Measurements from ENCODE around the gene CHGA.

CHGA gene

DNA sequence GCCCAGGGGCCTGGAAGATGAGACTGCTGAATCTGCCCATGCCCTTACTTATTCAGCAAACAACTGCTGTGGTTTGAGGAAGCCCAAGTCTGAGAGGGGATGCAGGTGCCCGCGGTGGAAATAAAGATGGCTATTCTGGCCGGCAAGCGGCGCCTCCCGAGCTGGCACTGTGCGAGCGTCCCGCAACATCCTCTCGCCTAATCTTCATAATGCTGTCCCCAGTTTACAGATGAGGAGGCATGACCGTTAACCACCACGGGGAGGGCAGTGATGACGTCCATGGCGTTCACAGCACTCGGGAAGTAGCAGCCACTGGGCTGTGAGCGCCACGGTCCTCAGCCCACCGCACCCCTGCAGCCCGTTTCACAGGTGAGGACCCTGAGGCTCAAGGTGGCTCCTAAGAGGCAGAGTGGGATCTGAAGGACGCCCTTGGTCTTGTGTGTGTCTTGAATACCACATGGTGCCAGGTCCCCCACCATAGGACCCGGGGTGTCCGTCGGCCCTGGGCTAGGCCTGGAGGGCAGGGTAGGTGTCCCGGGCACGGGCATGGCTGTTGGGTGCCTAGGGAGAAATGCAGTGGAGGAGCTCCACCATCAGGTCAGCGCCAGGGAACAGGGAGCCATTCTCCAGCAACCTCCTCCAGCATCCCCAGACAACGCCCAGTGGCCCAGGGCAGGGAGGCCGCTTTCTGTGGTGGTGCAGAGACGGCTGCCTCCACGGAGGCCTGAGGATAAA, 20.2 kb downstream of the CHGA start:
- no peak for DNase-seq (ENCODE audit: low read depth in 2 of 3, low spot score in 1 of 3)

- DNase-seq (ENCODE audit: low read depth in 2 of 3, low spot score in 1 of 3), result no peak
Observed at GRCh38 chr14:92943855-92944570, 21.1 kb downstream of the CHGA start.

- DNase-seq (ENCODE audit: low read depth in 2 of 3, low spot score in 1 of 3), result no peak
Observed at GRCh38 chr14:92944976-92945375, 22.0 kb downstream of the CHGA start.

DNA sequence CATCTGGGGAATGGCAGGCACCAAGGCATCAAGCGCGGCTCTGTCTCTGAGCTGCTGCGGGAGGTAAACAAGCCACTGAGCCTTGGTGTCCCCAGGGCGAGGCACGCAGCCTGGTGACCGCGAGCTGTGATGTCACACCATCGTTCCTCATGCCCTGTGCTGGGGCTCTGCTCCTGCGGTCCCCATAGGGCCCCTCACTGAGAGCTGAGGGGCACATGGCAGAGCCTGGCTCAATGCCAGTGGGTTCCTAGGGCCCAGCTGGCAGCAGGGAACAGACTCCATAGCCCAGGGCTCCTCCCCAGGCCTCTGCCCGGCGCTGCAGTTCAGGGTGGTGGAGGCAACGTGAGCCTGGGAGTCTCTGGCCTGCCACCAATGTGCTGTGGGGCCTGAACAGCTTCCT, 22.6 kb downstream of the CHGA start:
- DNase-seq (ENCODE audit: low read depth in 2 of 3, low spot score in 1 of 3), result no peak

GRCh38 chr14:92945959-92946846, 23.3 kb downstream of the CHGA start:
- DNase-seq (ENCODE audit: low read depth in 2 of 3, low spot score in 1 of 3), result no peak

DNA sequence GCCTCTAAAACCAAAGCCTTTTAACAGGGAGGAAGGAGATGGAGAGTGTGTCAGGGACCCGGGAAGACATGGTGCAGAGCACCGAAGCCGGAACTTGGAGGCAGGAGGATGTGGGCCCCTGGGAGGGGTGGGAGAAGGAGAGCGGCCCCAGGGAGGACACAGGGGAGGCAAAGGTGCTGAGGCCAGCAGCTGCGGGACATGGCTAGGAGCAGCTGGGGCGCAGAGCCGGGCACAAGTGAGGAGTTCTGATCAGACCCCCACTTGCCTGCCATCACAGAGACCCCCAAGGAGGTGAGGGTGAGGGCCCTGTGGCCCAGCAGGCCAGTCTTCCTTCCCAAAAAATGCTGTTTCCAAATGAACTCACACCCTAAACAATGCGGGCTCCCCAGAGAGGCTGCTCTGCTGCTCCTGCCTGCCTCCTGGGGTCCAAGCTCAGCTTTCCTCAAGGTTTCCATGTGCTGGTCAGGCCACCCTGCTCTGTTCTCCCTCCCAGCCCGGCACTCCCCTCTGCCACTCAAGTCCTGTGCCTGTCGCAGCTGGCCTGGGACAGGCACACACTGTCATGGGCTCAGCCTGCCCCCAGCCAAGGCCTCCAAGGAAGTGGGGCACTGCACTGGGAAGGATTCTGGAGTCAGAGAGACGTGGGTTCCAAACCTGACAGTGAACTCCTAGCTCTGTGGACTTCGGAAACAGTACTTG, 24.0 kb downstream of the CHGA start:
- no peak for DNase-seq (ENCODE audit: low read depth in 2 of 3, low spot score in 1 of 3)

- DNase-seq (ENCODE audit: low read depth in 2 of 3, low spot score in 1 of 3), result no peak
Observed at GRCh38 chr14:92948647-92949046, 25.7 kb downstream of the CHGA start.

DNA sequence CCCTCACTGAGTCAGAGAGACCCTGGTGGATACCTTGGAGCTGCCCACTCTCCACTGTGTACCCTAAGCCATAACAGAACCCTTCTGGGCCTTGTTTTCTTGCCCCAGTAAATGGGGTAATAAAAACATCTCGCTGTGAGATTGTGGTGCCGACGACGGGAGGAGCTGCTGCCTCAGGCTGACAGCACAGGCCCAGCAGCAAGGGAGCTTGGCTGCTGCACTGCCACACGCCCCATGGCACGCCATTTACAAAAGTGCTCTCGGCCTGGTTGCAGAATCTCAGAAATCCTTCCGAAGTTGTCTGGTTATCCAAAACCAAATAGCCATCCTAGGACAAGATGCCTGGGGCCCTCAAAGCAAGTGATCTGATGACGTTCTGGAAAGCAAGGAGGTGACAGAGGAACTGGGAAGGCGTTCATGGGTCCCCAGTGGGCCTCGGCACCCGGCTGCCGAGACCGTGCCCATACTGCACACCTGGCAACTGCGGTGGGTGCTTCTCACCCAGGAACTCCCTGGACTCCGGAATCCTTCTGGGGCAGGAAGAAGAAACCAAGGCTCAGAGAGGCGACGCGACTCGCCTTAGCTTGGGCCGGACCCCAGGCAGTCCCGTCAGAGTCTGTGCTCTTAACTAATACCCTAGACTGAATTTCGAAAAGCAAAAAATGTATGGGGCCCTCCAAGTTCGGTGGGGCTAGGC, 26.7 kb downstream of the CHGA start:
- no peak for DNase-seq (ENCODE audit: low read depth in 2 of 3, low spot score in 1 of 3)

- no peak for DNase-seq (ENCODE audit: low read depth in 2 of 3, low spot score in 1 of 3)
Observed at GRCh38 chr14:92950193-92950540, 27.2 kb downstream of the CHGA start.

DNA sequence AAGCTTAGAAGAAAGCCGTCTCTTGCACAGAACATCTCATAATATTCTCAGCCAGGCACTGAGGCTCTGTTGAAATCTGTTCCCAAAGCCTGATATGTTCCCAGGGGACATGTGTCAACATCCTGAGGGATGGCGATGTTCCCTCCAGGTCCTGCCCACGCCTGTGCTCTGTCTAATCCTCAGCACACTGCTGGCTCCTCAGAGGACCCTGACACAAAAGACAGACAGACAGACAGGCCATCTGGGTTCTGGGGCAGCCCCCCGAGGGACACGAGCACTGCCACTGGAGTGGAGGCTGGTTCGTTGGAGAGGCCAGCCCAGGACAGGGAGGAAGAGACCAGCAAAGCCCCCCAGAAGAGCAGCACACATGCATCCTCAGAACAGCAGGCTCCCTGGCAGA, 27.8 kb downstream of the CHGA start:
- DNase-seq (ENCODE audit: low read depth in 2 of 3, low spot score in 1 of 3), result no peak

GRCh38 chr14:92951261-92951660, 28.3 kb downstream of the CHGA start:
- DNase-seq (ENCODE audit: low read depth in 2 of 3, low spot score in 1 of 3), result no peak

DNA sequence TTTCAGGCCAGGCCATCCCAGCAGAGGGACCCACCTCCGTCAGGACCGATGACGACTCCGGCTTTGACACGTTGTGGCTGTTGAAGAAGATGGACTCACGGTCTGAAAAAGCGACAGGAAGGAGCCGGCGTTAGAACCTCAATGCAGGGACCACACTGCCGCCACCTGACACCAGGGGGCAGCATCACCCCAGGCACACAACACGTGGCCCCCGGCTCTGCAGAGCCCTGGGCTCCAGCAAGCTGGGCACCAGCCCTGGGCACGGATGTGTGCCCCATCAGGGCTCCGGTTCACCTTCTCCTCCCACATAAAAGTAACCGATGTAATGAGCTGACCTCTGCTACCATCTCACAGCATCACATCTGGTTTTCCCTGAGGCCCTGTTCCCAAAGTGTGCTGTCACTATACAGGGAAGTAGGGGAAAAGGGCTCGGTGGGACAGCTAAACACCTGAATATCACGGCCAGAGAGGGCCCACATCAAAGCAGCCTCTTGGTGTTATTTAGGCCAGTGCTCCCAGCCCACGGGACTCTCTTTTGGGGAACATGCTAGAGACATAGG, 29.0 kb downstream of the CHGA start:
- peak; percentile 65 to 86 (median 77) for DNase-seq (ENCODE audit: low read depth in 2 of 3, low spot score in 1 of 3)

DNA sequence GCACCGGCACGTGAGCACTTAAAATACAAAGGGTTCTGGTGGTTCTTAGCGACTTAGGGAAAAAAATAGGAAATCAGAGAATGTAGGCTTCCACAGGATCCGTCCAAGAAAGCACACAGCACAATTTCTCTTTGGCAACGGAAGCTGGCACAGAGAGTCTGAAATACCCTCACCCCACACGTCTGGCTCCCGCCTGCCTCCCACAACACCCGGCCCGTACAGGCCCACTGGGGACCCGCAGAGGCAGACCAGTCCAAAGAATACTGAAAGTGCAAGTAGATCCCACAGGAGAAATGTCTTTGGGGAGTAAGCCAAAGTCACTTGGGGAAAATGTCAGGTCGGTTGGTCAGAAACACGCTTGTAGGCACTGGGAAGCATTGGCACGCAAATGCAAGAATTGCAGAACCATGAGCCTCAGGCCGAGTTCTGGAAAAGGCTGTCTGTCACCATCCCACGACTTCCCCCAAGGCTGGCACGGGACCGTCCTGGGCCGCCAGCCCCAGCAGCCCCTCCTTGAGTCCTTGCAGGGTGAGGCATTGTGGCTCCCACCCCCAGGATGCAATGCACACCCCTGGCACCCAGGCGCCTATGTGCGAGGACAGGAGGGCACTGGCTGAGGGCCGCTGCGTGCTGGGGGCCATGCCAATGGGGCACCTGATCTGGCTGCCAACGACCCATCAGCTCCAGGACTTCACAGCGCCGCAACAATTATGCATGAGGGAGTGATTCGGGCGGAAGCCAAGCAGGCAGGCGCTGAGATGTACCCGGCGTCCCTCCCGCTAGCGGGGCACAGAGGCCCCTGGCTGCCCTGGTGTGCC, 29.7 kb downstream of the CHGA start:
- no peak for DNase-seq (ENCODE audit: low read depth in 2 of 3, low spot score in 1 of 3)

DNA sequence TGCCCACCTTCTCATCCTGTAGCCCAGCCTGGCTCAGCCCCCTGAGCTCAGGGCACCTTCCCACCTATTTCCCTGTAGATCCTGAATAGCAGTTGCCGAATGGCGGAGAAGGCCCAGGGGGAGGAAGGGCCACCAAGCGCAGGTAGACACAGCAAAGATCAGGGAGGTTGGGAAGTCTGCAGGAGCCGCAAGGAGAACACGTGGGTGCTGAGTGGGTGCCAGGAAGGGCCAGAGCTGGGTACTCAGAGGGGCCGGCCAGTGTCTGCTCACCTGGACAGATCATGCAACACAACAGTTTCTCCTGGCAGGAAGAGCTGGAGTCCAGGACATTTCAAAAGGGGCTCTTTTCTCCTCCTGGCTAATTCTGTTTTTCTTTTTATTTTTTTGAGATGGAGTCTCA, 30.6 kb downstream of the CHGA start:
- no peak for DNase-seq (ENCODE audit: low read depth in 2 of 3, low spot score in 1 of 3)

DNA sequence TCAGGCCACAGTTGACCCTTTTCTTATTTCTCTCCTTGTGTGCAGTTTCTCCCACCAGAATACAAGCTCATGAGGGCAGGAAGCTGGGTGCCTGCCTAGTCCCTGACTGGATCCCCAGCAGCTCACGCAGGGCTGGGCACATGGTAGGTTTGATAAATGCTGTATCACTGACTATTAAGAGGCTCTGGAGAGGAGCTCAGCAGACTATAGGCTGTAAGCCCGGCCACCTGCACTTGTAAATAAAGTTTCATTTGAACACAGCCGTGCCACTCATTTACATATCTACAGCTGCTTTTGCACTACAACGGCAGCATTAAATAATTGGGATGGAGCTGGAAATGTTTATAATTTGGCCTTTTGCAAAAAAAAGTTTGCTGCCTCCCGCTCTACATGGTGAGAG, 32.0 kb downstream of the CHGA start:
- no peak for DNase-seq (ENCODE audit: low read depth in 2 of 3, low spot score in 1 of 3)

GRCh38 chr14:92955381-92955780, 32.4 kb downstream of the CHGA start:
- DNase-seq (ENCODE audit: low read depth in 2 of 3, low spot score in 1 of 3), result no peak

DNA sequence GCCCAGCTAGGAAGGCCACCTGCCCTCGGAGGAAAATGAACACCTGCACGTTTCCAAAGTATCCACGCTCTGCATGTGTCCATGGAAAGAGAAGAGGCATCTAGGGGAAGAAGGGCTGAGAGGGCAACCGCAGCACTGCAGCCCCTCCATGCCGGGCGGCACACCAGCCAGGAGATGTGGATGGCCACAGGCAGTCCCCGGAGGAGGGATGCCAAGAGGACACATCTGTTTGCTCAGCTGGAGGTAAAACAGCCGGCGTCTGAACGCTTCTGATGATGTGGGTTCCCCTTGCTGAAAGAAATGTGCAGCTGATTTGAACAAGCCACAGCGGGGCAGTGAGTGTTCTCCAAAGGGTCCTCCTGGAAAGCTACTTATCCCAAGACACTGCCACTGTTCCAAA, 34.0 kb downstream of the CHGA start:
- no peak for DNase-seq (ENCODE audit: low read depth in 2 of 3, low spot score in 1 of 3)

GRCh38 chr14:92958373-92959188, 35.6 kb downstream of the CHGA start:
- DNase-seq (ENCODE audit: low read depth in 2 of 3, low spot score in 1 of 3), result no peak

GRCh38 chr14:92959189-92959531, 36.2 kb downstream of the CHGA start:
- DNase-seq (ENCODE audit: low read depth in 2 of 3, low spot score in 1 of 3), result no peak

Data from stimulated activated CD4-positive, alpha-beta T cell treated with anti-CD3 and anti-CD28 coated beads, Interleukin-12 subunit alpha, Interleukin-12 subunit beta, amount 100 ng/mL, for 48 hours (primary cell).